Stimulated activated CD4-positive, alpha-beta T cell treated with anti-CD3 and anti-CD28 coated beads, TNF-alpha, amount 100 ng/mL, for 48 hours (primary cell): ENCODE measurements around the gene FAF2.
"Not testable (repeated sequence)": the region's sequence is repeated elsewhere in the genome, so short reads cannot be mapped to it uniquely, and the experiment has no call there.

Experiments used
- DNase-seq, 3 donors: peaks; one replicate each; pipeline ENCODE4 v3.0.0-alpha.2; 2020; ENCODE audit warnings: low read depth in 3 of 3

Gene FAF2

GRCh38 chr5:176454724-176455394 is 6.7 kb downstream of the FAF2 start:
- no peak for DNase-seq

- DNase-seq: no peak
Observed at GRCh38 chr5:176458904-176459561, 10.8 kb downstream of the FAF2 start.

DNA sequence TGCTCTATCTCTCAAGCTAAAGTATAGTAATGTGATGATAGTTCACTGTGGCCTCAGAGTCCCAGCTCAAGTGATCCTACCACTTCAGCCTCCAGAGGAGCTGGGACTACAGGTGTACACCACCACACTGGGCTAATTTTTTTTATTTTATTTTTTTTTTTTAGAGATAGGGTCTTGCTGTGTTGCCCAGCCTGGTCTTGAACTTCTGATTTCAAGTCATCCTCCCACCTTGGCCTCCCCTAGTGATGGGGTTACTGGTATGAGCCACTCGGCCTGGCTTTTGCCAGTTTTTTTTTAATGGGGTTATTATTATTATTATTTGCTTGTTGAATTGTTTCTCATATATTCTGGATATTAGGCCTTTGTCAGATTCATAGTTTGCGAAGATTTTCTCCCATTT is 13.2 kb downstream of the FAF2 start:
- DNase-seq: no peak

GRCh38 chr5:176463113-176463764 is 15.1 kb downstream of the FAF2 start:
- DNase-seq: no peak

GRCh38 chr5:176466245-176466871 is 18.2 kb downstream of the FAF2 start:
- no peak for DNase-seq

- no peak for DNase-seq
Observed at GRCh38 chr5:176469296-176469695, 21.1 kb downstream of the FAF2 start.

- no peak for DNase-seq
Observed at GRCh38 chr5:176470539-176470938, 22.4 kb downstream of the FAF2 start.

- DNase-seq: no peak
Observed at GRCh38 chr5:176471098-176471497, 22.9 kb downstream of the FAF2 start.

DNA sequence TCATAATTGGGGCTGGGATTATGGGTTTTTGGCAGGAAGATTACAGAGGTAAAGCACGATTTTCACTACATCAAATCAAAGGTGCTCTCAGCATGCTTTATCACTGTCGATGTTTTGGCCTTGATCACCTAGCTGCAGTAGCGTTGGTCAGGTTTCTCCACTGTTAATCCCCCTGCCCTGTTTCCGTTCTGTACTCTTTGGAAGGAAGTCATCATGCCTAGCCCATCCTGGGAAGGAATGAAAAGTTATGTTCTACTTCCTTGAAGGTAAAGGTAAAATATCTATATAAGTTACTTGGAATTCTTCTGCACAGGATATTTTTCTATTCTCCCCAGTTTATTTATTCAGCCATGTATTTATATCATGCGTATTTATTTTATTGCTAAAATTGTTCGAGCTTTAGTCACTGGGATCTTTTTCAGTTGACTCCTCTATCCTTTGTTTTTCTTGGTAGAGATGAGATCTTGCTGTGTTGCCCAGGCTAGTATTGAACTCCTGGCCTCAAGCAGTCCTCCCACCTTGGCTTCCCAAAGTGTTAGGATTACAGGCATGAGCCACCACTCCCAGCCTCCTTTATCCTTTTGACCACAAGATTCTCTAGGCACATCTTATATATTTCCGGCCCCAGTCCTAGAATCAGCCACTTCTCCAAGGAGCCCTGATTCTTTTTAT is 25.3 kb downstream of the FAF2 start:
- no peak for DNase-seq

GRCh38 chr5:176474476-176474875 is 26.3 kb downstream of the FAF2 start:
- DNase-seq: no peak

- no peak for DNase-seq
Observed at GRCh38 chr5:176481711-176482110, 33.5 kb downstream of the FAF2 start.

DNA sequence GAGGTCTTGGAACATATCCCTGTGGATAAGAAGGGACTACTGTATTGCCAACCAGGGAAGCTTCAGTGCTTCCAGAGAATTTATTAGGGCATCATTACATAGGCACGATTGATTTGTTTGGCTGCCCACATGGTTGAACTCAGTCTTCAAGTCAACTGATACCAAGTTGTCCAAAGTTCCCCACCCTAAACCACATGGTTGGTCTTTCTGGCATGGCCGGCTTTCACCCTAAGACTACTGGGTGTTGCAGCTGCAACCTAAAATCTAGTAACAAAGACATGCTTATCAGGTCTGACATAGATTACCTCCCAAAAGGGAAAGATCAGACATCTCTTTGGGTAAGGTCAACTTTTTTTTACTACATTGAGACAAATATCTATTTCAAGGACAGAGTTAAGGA is 37.0 kb downstream of the FAF2 start:
- no peak for DNase-seq

GRCh38 chr5:176486189-176486757 is 38.1 kb downstream of the FAF2 start:
- no peak for DNase-seq

DNA sequence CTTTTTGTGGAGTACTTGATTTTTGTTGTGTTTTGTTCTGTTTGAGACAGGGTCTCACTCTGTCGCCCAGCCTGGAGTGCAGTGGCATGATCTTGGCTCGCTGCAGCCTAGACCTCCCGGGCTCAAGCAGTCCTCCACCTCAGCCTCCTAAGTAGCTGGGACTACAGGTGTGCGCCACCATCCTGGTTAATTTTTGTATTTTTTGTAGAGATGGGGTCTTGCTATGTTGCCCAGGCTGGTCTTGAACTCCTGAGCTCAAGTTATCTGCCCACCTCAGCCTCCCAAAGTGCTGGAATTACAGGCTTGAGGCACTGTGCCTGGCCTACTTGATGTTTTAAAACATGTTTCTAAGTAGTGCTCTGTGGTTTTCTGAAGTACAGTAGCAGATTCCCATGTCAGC is 39.0 kb downstream of the FAF2 start:
- DNase-seq: not testable (repeated sequence)

- no peak for DNase-seq
Observed at GRCh38 chr5:176489077-176489476, 40.9 kb downstream of the FAF2 start.

DNA sequence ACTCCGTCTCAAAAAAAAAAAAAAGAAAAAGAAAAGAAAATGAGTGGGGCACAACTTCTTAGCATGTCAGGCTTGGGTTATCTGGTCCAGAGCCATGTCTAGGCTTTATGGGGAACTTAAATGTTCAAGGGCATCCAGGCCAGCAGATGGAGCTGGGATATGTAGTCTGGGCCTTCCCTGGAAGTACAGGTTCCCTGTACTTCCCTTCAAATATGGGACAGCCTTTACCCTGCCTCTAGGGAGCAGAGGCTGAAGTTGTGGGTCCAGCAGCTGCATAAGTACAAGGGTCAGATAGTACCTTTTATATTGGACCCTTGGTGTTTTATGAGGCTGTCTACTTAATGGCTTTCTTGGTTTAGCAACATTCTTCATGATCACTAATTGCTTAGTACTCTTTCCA is 42.1 kb downstream of the FAF2 start:
- DNase-seq: no peak

DNA sequence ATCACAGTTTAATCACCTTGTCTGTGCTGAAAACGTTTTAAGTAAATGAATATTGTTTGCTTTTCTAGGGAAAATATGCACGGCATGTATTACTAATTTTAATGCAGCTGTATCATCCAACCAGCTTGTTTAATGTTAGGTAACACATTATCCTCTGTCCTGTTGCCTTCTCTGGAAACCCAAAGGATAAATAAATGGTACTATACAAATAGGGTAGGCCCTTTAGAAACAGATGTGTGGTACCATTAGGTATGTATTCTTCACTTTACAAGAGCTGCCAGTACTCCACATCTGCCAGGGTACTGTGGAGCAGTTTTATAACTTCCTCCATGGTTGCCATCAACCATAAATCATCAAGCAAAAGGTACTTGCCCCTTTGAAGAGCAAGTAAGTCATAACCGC is 42.9 kb downstream of the FAF2 start:
- DNase-seq: no peak

- DNase-seq: no peak
Observed at GRCh38 chr5:176491901-176492300, 43.7 kb downstream of the FAF2 start.

DNA sequence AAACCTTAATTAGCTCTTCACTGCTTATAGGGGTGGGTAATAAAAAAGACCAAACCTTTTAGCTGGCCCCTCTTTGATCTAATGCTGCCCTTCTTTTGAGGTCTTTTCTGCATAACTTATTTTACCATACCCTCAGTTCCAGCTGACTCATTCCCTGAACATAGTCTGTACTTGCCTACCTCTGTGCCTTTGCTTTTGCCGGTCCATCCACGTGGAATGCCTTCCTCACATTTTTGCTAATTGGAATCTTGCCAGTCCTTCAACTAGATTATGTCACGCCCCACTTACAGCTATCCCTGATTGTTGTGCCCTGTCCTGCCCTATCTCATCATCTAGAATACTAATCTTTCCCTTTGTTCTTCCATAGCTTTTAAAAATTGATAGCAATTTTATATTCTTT is 44.2 kb downstream of the FAF2 start:
- DNase-seq: no peak

DNA sequence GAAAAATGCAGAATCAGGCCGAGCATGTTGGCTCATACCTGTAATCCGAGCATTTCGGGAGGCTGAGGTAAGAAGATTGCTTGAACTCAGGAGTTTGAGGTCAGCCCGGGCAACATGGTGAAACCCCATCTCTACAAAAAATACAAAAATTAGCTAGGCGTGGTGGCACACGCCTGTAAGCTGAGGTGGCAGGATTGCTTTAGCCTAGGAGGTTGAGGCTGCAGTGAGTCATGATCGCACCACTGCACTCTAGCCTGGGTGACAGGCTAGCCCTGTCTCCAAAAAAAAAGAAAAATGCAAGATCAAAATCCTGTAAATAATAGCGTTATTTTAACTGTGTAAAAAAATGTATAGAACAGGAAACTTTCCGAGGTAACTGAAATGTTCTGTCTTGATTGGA is 49.7 kb downstream of the FAF2 start:
- DNase-seq: no peak

GRCh38 chr5:176499273-176499672 is 51.1 kb downstream of the FAF2 start:
- no peak for DNase-seq

DNA sequence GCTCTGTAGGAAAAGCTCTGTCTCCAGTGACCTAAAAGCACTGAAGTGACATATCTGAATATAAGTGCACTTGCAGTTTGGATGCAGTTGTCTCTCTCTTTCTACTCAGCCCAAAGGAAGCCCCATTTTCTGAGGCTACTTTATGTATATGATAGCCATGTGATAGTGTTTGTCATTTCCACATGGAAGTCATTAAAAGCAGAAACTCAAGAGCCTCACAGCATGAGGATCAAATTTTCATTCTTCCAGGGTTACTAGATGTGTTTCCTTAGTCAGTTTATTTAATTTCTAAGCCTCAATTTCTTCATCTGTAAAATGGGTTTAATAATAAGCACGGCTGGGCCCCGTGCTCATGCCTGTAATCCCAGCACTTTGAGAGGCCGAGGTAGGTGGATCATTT is 52.3 kb downstream of the FAF2 start:
- no peak for DNase-seq
